AG04450 (cell line): ENCODE data around the gene CMKLR1. TPM values are rescaled to one million over a fixed set of nuclear protein-coding genes. Genes with fewer than 3 reads are reported as not detected.

Experiments
- CTCF ChIA-PET: fragments of 300-600, 350-600 bp; formaldehyde crosslinking; extraction: SDS; loops from one replicate; lab custom pipeline; 2022; ENCODE audit warnings: antibody characterized with exemption, inconsistent platforms; lab: Charles Lee
- POLR2A ChIA-PET: fragments of 350-600 bp; formaldehyde crosslinking; extraction: SDS; loops from one replicate; lab custom pipeline; 2021; ENCODE audit warnings: antibody characterized with exemption, inconsistent platforms; lab: Yijun Ruan, JAX
- DNase-seq: peaks from one replicate; pipeline ENCODE4 v3.0.0-alpha.2; 2011; ENCODE audit warnings: low read depth, low spot score
- H3K27ac ChIP-seq: one replicate; pipeline ENCODE4 v1.5.1; 2012; ENCODE audit warnings: low read depth, low read length, control low read depth
- H3K27me3 ChIP-seq: one replicate; pipeline ENCODE4 v1.6.0; 2012; ENCODE audit warnings: low read length; ENCODE audit not compliant: control insufficient read depth, insufficient read depth
- H3K4me3 ChIP-seq: 2 replicates; pipeline ENCODE4 v1.5.1; 2011; ENCODE audit warnings: mild to moderate bottlenecking, low read depth, low read length, control low read depth
- H3K9me3 ChIP-seq: 2 replicates; pipeline ENCODE4 v1.5.1; 2012; ENCODE audit warnings: low read length; ENCODE audit not compliant: control insufficient read depth, insufficient read depth
- CTCF ChIP-seq: IDR thresholded peaks from 2 replicates; pipeline ENCODE4 v1.5.1; 2011; ENCODE audit warnings: low read depth, low read length, control low read depth, inconsistent platforms
- polyA minus RNA-seq: library from RNA; depleted of rRNA, polyadenylated mRNA; stranded (reverse); fragments of >200 nt; gene quantifications from 2 replicates; pipeline ENCODE4 v1.2.3, GENCODE V29; 2011; rRNA and poly(A)+ RNA removed
- polyA plus RNA-seq: library from polyadenylated mRNA; depleted of rRNA; stranded (reverse); fragments of >200 nt; gene quantifications from 2 replicates; pipeline ENCODE4 v1.2.3, GENCODE V29; 2011; rRNA removed

CMKLR1 gene
- 0.04 and 0.12 TPM in 2 replicates for polyA plus RNA-seq
- not detected in 2 replicates for polyA minus RNA-seq

- TF ChIP-seq CTCF, result no peak
- no peak for DNase-seq
- peaks cover 10% of the 10 kb centered on the region for H3K27me3 ChIP-seq
- ChIA-PET POLR2A (no interaction called here), CTCF (interaction anchor here (0.7 kb wide), 1 partner anchor 65 kb away, joined by 5 read pairs; no protein-coding TSS in a partner anchor)
- H3K4me3 ChIP-seq, result no peak within 1 kb of the TSS
- H3K9me3 ChIP-seq, result no peaks in the 10 kb centered on the region; the same call in 1 of the 2 replicates
- H3K27ac ChIP-seq, result no peak within 1 kb of the TSS
Observed at GRCh38 chr12:108338915-108339657, at the start of gene CMKLR1. CMKLR1 (minus strand) TSS chr12:108339311; CDS start chr12:108293591, 45,720 bp downstream.

- CTCF ChIA-PET, result no interaction called here
- no peak for TF ChIP-seq CTCF
- H3K9me3 ChIP-seq, result no peaks in the 10 kb centered on the region
- H3K27ac ChIP-seq, result no peak overlapping the region
- POLR2A ChIA-PET, result no interaction called here
- DNase-seq, result no peak
- H3K4me3 ChIP-seq, result no peak overlapping the region
- no peaks in the 10 kb centered on the region for H3K27me3 ChIP-seq
Observed at GRCh38 chr12:108387771-108388170, 48.7 kb upstream of the CMKLR1 start.

- no peaks in the 10 kb centered on the region for H3K9me3 ChIP-seq
- no peak overlapping the region for H3K4me3 ChIP-seq
- no peak overlapping the region for H3K27ac ChIP-seq
- H3K27me3 ChIP-seq, result no peaks in the 10 kb centered on the region
- CTCF ChIA-PET, result no interaction called here
- no peak for TF ChIP-seq CTCF
- POLR2A ChIA-PET, result no interaction called here
- DNase-seq, result no peak
Observed at GRCh38 chr12:108386709-108387360, 47.7 kb upstream of the CMKLR1 start.

GRCh38 chr12:108382437-108382801, 43.3 kb upstream of the CMKLR1 start:
- no peak overlapping the region for H3K27ac ChIP-seq
- no peak overlapping the region for H3K4me3 ChIP-seq
- CTCF ChIA-PET, result no interaction called here
- H3K9me3 ChIP-seq, result no peaks in the 10 kb centered on the region
- no peaks in the 10 kb centered on the region for H3K27me3 ChIP-seq
- no peak for DNase-seq
- no peak for TF ChIP-seq CTCF
- POLR2A ChIA-PET, result no interaction called here
